IPS-15b (cell line): ENCODE measurements around the gene TLK2.
"Not testable (repeated sequence)": the region's sequence is repeated elsewhere in the genome, so short reads cannot be mapped to it uniquely, and the experiment has no call there.

ENCODE experiments used
- H3K27me3 ChIP-seq: one replicate; pipeline ENCODE4 v1.6.1; 2013; ENCODE audit warnings: low read length; ENCODE audit not compliant: control insufficient read depth, insufficient read depth
- H3K36me3 ChIP-seq: one replicate; pipeline ENCODE4 v1.6.1; 2013; ENCODE audit warnings: low read length; ENCODE audit not compliant: control insufficient read depth, insufficient read depth
- H3K4me1 ChIP-seq: one replicate; pipeline ENCODE4 v1.6.1; 2013; ENCODE audit warnings: mild to moderate bottlenecking, low read length; ENCODE audit not compliant: control insufficient read depth, insufficient read depth
- H3K4me3 ChIP-seq: one replicate; pipeline ENCODE4 v1.5.1; 2013; ENCODE audit warnings: low read depth, low read length
- H3K9ac ChIP-seq: one replicate; pipeline ENCODE4 v1.6.1; 2013; ENCODE audit warnings: low read depth, mild to moderate bottlenecking, low read length
- H3K9me3 ChIP-seq: one replicate; pipeline ENCODE4 v1.6.1; 2013; ENCODE audit warnings: mild to moderate bottlenecking, low read length; ENCODE audit not compliant: control insufficient read depth, insufficient read depth

The TLK2 gene

GRCh38 chr17:62573480-62574117 lies 95.0 kb downstream of the TLK2 start:
- Histone ChIP-seq H3K27me3 (no peaks in the 10 kb centered on the region), H3K9me3 (no peaks in the 10 kb centered on the region), H3K9ac (no peak overlapping the region), H3K36me3 (peaks cover 4% of the 10 kb centered on the region), H3K4me3 (no peak overlapping the region), H3K4me1 (peaks cover 4% of the 10 kb centered on the region)

- Histone ChIP-seq H3K27me3 (no peaks in the 10 kb centered on the region), H3K4me3 (no peak overlapping the region), H3K4me1 (peaks cover 4% of the 10 kb centered on the region), H3K9ac (no peak overlapping the region), H3K36me3 (peaks cover 4% of the 10 kb centered on the region), H3K9me3 (no peaks in the 10 kb centered on the region)
Measured at GRCh38 chr17:62576382-62576781, 97.8 kb downstream of the TLK2 start.

- Histone ChIP-seq H3K36me3 (peaks cover 4% of the 10 kb centered on the region), H3K9me3 (no peaks in the 10 kb centered on the region), H3K9ac (no peak overlapping the region), H3K27me3 (no peaks in the 10 kb centered on the region), H3K4me3 (no peak overlapping the region), H3K4me1 (peaks cover 4% of the 10 kb centered on the region)
Measured at GRCh38 chr17:62578757-62579487, 100.3 kb downstream of the TLK2 start.

- no peak overlapping the region for H3K4me3 ChIP-seq
- H3K36me3 ChIP-seq = no peaks in the 10 kb centered on the region
- H3K9ac ChIP-seq = no peak overlapping the region
- H3K9me3 ChIP-seq = no peaks in the 10 kb centered on the region
- H3K27me3 ChIP-seq = no peaks in the 10 kb centered on the region
- H3K4me1 ChIP-seq = peaks cover 4% of the 10 kb centered on the region
Measured at GRCh38 chr17:62580947-62581346, 102.3 kb downstream of the TLK2 start.

GRCh38 chr17:62581764-62582163 lies 103.1 kb downstream of the TLK2 start:
- Histone ChIP-seq H3K9ac (no peak overlapping the region), H3K4me3 (no peak overlapping the region), H3K9me3 (no peaks in the 10 kb centered on the region), H3K4me1 (peaks cover 4% of the 10 kb centered on the region), H3K27me3 (no peaks in the 10 kb centered on the region), H3K36me3 (no peaks in the 10 kb centered on the region)

GRCh38 chr17:62587554-62587953 lies 108.9 kb downstream of the TLK2 start:
- H3K9me3 ChIP-seq = no peaks in the 10 kb centered on the region
- no peaks in the 10 kb centered on the region for H3K4me1 ChIP-seq
- no peak overlapping the region for H3K4me3 ChIP-seq
- no peaks in the 10 kb centered on the region for H3K27me3 ChIP-seq
- H3K9ac ChIP-seq = no peak overlapping the region
- H3K36me3 ChIP-seq = peaks cover 3% of the 10 kb centered on the region

- Histone ChIP-seq H3K4me3 (no peak overlapping the region), H3K27me3 (no peaks in the 10 kb centered on the region), H3K4me1 (no peaks in the 10 kb centered on the region), H3K9me3 (no peaks in the 10 kb centered on the region), H3K36me3 (peaks cover 3% of the 10 kb centered on the region), H3K9ac (no peak overlapping the region)
Measured at GRCh38 chr17:62588109-62588508, 109.5 kb downstream of the TLK2 start.

- H3K9me3 ChIP-seq = no peaks in the 10 kb centered on the region
- peaks cover 3% of the 10 kb centered on the region for H3K36me3 ChIP-seq
- no peaks in the 10 kb centered on the region for H3K4me1 ChIP-seq
- H3K4me3 ChIP-seq = no peak overlapping the region
- no peak overlapping the region for H3K9ac ChIP-seq
- no peaks in the 10 kb centered on the region for H3K27me3 ChIP-seq
Measured at GRCh38 chr17:62591333-62591732, 112.7 kb downstream of the TLK2 start.

- not testable (repeated sequence) for H3K36me3 ChIP-seq, H3K4me3 ChIP-seq
Measured at GRCh38 chr17:62591822-62592221, 113.2 kb downstream of the TLK2 start.

GRCh38 chr17:62592341-62593099 lies 113.9 kb downstream of the TLK2 start:
- Histone ChIP-seq H3K27me3 (no peaks in the 10 kb centered on the region), H3K4me3 (no peak overlapping the region), H3K9ac (no peak overlapping the region), H3K9me3 (no peaks in the 10 kb centered on the region), H3K36me3 (peaks cover 8% of the 10 kb centered on the region), H3K4me1 (no peaks in the 10 kb centered on the region)

More at GRCh38 chr17:62591822-62592221, 113.2 kb downstream of the TLK2 start:
- not testable (repeated sequence) for H3K9me3 ChIP-seq, H3K9ac ChIP-seq, H3K27me3 ChIP-seq, H3K4me1 ChIP-seq

- no peaks in the 10 kb centered on the region for H3K4me1 ChIP-seq
- no peak overlapping the region for H3K9ac ChIP-seq
- H3K4me3 ChIP-seq = no peak overlapping the region
- peaks cover 6% of the 10 kb centered on the region for H3K36me3 ChIP-seq
- no peaks in the 10 kb centered on the region for H3K27me3 ChIP-seq
- H3K9me3 ChIP-seq = no peaks in the 10 kb centered on the region
Measured at GRCh38 chr17:62595484-62595883, 116.9 kb downstream of the TLK2 start.

GRCh38 chr17:62596662-62597061 lies 118.0 kb downstream of the TLK2 start:
- Histone ChIP-seq H3K4me1 (no peaks in the 10 kb centered on the region), H3K9ac (no peak overlapping the region), H3K27me3 (no peaks in the 10 kb centered on the region), H3K9me3 (no peaks in the 10 kb centered on the region), H3K36me3 (peaks cover 5% of the 10 kb centered on the region), H3K4me3 (no peak overlapping the region)
